K562 (cell line): ENCODE results near the gene TGFB1I1. TPM values are rescaled to one million over a fixed set of nuclear protein-coding genes. Genes with fewer than 3 reads are reported as not detected.

Experiments
- ATF7 ChIP-seq: fragments of 450-650 bp; IDR thresholded peaks from 2 replicates; pipeline ENCODE4 v1.7.1; 2014; ENCODE audit warnings: mild to moderate bottlenecking, moderate library complexity
- BRD9 ChIP-seq: fragments of 450-650 bp; IDR thresholded peaks from 2 replicates; pipeline ENCODE4 v1.6.1; 2018; ENCODE audit warnings: low read depth; ENCODE audit not compliant: partially characterized antibody
- CC2D1A ChIP-seq: fragments of 450-650 bp; IDR thresholded peaks from 2 replicates; pipeline ENCODE4 v1.6.1; 2017; ENCODE audit warnings: mild to moderate bottlenecking
- CREB1 ChIP-seq, 2 experiments: sonication (generic) in 1 of 2; formaldehyde crosslinking in 1 of 2; IDR thresholded peaks; 2 replicates each; pipeline versions ENCODE4 v1.6.1 to v1.8.0; 2012 to 2022; ENCODE audit warnings: inconsistent platforms in 1 of 2, mild to moderate bottlenecking in 1 of 2, missing genetic modification reagents in 1 of 2, moderate library complexity in 1 of 2
- JUN ChIP-seq, 2 experiments: sonication (generic) in 1 of 2; formaldehyde crosslinking in 1 of 2; IDR thresholded peaks; 2 replicates each; pipeline versions ENCODE4 v1.6.1 to v1.8.0; 2012 to 2022; ENCODE audit warnings: borderline replicate concordance in 2 of 2, mild to moderate bottlenecking in 2 of 2, improper control_type of control experiment in 1 of 2, low read depth in 1 of 2, low read length in 1 of 2, missing genetic modification reagents in 1 of 2
- MEIS2 ChIP-seq: fragments of 450-650 bp; IDR thresholded peaks from 2 replicates; pipeline ENCODE4 v1.6.1; 2014; ENCODE audit warnings: mild to moderate bottlenecking; ENCODE audit not compliant: partially characterized antibody
- PHF8 ChIP-seq: fragments of 200-600 bp; sonication (generic); IDR thresholded peaks from 2 replicates; pipeline ENCODE4 v1.6.1; 2012; ENCODE audit warnings: mixed run types, mild to moderate bottlenecking, inconsistent platforms, low read length, moderate library complexity, borderline replicate concordance
- SMAD4 ChIP-seq: fragments of 250-450 bp; sonication (Bioruptor Pico); conservative IDR thresholded peaks from 2 replicates; pipeline ENCODE4 v1.8.0; 2021; ENCODE audit warnings: inconsistent platforms, mild to moderate bottlenecking, moderate library complexity
- SNIP1 ChIP-seq: fragments of 450-650 bp; IDR thresholded peaks from 2 replicates; pipeline ENCODE4 v1.7.1; 2017; ENCODE audit warnings: low read depth, mild to moderate bottlenecking
- ZNF124 ChIP-seq: sonication (generic); formaldehyde crosslinking; IDR thresholded peaks from 2 replicates; pipeline ENCODE4 v1.8.1; 2022; ENCODE audit warnings: missing genetic modification reagents
- ZNF384 ChIP-seq: IDR thresholded peaks from 2 replicates; pipeline ENCODE4 v1.6.1; 2012; ENCODE audit warnings: low read depth, low read length, improper control_type of control experiment
- polyA plus RNA-seq, 8 experiments: library from polyadenylated mRNA; depleted of rRNA in 4 of 8; stranded (reverse) in 5 of 8; unstranded in 3 of 8; fragments of >200 nt; fragmentation: Nextera tagmentation in 2 of 8; fragmentation: Illumina TruSeq in 1 of 8; extraction: Ambion mirVana in 2 of 8; extraction: Trizol in 1 of 8; gene quantifications; 2 replicates each; pipeline versions ENCODE4 v1.2.1 to v1.2.3, GENCODE V29; 2011 to 2014; ENCODE audit warnings: inconsistent platforms in 1 of 8, missing spikeins in 1 of 8
- total RNA-seq, 7 experiments: library from RNA; depleted of rRNA in 6 of 7; stranded (reverse); fragments of >200 nt in 6 of 7; fragmentation: Illumina TruSeq in 2 of 7; extraction: Trizol in 2 of 7; gene quantifications; 2 replicates each; pipeline versions ENCODE4 v1.2.1 to v1.2.3, GENCODE V29; 2011 to 2021; ENCODE audit warnings: low replicate concordance in 1 of 7
- TF ChIP-seq, protein P1 (sequence below), 2 experiments: fragments of 150-350 bp in 1 of 2; IDR thresholded peaks; 2 replicates each; pipeline ENCODE4 v1.6.1; 2012 to 2016; ENCODE audit warnings: low read depth in 2 of 2, low read length in 2 of 2, mild to moderate bottlenecking in 1 of 2, moderate library complexity in 1 of 2
- TF ChIP-seq, protein P2 (sequence below), 2 experiments: IDR thresholded peaks; 2 replicates each; pipeline ENCODE4 v1.6.1; 2012; ENCODE audit warnings: improper control_type of control experiment in 2 of 2, low read depth in 2 of 2, low read length in 2 of 2, borderline replicate concordance in 1 of 2
- TF ChIP-seq, protein P3 (sequence below), 2 experiments: fragments of 450-650 bp in 1 of 2; IDR thresholded peaks; 2 replicates each; pipeline ENCODE4 v1.6.1; 2011 to 2017; ENCODE audit warnings: low read depth in 2 of 2, antibody characterized with exemption in 1 of 2, borderline replicate concordance in 1 of 2, low read length in 1 of 2, mild to moderate bottlenecking in 1 of 2, mixed read lengths in 1 of 2; ENCODE audit not compliant: control insufficient read depth in 1 of 2

Gene TGFB1I1
- total and polyA plus RNA-seq, 9 of the 15 experiments (the other 6 are each of a cell fraction or from before 2014, with no cell fraction given) = 0.04 to 0.91 (median 0.19) TPM

DNA sequence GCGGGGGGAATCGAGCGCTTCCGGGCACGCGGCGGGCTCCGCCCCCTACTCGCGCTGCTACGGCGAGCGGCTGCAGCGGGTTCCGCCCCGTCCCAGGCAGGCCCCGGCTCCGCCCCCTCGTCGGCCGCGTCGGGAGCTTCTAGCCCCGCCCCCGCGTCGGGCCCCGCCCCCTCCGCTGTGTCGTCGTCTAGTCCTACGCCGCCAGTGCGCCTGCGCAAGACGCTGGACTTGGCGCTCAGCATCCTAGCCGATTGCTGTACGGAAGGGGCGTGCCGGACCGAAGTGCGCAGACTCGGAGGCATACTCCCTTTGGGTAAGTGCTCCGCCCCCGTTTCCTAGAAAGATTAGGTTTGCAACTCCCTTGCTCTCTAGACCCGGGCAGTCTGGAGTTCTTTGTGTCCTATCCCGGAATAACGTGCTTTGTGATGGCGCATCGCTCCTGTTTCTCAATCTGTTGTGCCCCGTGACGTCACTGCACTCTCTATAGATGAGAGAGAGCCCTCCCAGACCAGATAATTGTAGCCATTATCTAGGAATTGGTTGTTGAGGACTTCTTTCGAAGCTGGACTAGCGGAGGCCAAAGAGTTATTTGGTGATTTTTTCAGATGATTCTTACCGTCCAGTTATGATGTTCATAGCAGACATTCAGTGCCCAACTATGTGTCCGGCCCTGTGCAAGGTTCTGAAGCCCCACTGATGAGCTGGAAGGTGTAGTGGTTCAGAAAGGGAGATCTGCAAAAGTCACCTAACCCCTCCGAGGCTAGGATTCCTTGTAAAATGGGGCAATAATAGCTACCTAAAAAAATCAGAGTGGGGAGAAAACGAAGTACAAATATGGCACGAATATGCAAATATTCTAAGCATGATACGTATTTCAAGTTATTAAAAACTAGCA lies 12.0 kb upstream of the TGFB1I1 start (continued):
- TF ChIP-seq JUN (IDR thresholded peaks at IDR 0.05; ENCODE audit: borderline replicate concordance, low read depth, low read length) (peak; percentile 48; the same call in 1 of the 2 replicates), JUN (CRISPR knock-in tag; IDR thresholded peaks at IDR 0.05; ENCODE audit: borderline replicate concordance) (no peak), SMAD4 (CRISPR knock-in tag) (no peak), CC2D1A (no peak), PHF8 (0 out of 2 replicates have a peak, but pooled peaks have one; percentile 40), ATF7 (peak; percentile 72), CREB1 (IDR thresholded peaks at IDR 0.05) (peak; percentile 16; the same call in 1 of the 2 replicates), CREB1 (CRISPR knock-in tag; IDR thresholded peaks at IDR 0.05) (no peak), BRD9 (no peak), SNIP1 (no peak), ZNF384 (no peak), ZNF124 (no peak), MEIS2 (peak; percentile 87)
- TF ChIP-seq, protein P1, sequence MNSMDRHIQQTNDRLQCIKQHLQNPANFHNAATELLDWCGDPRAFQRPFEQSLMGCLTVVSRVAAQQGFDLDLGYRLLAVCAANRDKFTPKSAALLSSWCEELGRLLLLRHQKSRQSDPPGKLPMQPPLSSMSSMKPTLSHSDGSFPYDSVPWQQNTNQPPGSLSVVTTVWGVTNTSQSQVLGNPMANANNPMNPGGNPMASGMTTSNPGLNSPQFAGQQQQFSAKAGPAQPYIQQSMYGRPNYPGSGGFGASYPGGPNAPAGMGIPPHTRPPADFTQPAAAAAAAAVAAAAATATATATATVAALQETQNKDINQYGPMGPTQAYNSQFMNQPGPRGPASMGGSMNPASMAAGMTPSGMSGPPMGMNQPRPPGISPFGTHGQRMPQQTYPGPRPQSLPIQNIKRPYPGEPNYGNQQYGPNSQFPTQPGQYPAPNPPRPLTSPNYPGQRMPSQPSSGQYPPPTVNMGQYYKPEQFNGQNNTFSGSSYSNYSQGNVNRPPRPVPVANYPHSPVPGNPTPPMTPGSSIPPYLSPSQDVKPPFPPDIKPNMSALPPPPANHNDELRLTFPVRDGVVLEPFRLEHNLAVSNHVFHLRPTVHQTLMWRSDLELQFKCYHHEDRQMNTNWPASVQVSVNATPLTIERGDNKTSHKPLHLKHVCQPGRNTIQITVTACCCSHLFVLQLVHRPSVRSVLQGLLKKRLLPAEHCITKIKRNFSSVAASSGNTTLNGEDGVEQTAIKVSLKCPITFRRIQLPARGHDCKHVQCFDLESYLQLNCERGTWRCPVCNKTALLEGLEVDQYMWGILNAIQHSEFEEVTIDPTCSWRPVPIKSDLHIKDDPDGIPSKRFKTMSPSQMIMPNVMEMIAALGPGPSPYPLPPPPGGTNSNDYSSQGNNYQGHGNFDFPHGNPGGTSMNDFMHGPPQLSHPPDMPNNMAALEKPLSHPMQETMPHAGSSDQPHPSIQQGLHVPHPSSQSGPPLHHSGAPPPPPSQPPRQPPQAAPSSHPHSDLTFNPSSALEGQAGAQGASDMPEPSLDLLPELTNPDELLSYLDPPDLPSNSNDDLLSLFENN (IDR thresholded peaks at IDR 0.05; ENCODE audit: low read depth in 2 of 2, low read length in 2 of 2) = no peak
- TF ChIP-seq, protein P2, sequence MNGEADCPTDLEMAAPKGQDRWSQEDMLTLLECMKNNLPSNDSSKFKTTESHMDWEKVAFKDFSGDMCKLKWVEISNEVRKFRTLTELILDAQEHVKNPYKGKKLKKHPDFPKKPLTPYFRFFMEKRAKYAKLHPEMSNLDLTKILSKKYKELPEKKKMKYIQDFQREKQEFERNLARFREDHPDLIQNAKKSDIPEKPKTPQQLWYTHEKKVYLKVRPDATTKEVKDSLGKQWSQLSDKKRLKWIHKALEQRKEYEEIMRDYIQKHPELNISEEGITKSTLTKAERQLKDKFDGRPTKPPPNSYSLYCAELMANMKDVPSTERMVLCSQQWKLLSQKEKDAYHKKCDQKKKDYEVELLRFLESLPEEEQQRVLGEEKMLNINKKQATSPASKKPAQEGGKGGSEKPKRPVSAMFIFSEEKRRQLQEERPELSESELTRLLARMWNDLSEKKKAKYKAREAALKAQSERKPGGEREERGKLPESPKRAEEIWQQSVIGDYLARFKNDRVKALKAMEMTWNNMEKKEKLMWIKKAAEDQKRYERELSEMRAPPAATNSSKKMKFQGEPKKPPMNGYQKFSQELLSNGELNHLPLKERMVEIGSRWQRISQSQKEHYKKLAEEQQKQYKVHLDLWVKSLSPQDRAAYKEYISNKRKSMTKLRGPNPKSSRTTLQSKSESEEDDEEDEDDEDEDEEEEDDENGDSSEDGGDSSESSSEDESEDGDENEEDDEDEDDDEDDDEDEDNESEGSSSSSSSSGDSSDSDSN (IDR thresholded peaks at IDR 0.05; ENCODE audit: borderline replicate concordance in 1 of 2, low read depth in 2 of 2, low read length in 2 of 2) = no peak
- TF ChIP-seq, protein P3, sequence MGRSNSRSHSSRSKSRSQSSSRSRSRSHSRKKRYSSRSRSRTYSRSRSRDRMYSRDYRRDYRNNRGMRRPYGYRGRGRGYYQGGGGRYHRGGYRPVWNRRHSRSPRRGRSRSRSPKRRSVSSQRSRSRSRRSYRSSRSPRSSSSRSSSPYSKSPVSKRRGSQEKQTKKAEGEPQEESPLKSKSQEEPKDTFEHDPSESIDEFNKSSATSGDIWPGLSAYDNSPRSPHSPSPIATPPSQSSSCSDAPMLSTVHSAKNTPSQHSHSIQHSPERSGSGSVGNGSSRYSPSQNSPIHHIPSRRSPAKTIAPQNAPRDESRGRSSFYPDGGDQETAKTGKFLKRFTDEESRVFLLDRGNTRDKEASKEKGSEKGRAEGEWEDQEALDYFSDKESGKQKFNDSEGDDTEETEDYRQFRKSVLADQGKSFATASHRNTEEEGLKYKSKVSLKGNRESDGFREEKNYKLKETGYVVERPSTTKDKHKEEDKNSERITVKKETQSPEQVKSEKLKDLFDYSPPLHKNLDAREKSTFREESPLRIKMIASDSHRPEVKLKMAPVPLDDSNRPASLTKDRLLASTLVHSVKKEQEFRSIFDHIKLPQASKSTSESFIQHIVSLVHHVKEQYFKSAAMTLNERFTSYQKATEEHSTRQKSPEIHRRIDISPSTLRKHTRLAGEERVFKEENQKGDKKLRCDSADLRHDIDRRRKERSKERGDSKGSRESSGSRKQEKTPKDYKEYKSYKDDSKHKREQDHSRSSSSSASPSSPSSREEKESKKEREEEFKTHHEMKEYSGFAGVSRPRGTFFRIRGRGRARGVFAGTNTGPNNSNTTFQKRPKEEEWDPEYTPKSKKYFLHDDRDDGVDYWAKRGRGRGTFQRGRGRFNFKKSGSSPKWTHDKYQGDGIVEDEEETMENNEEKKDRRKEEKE (IDR thresholded peaks at IDR 0.05; ENCODE audit: borderline replicate concordance in 1 of 2, control insufficient read depth in 1 of 2, low read depth in 2 of 2, low read length in 1 of 2) = no peak
